ENCODE data around the gene SMC1B. TPM values are rescaled to one million over a fixed set of nuclear protein-coding genes. Genes with fewer than 3 reads are reported as not detected.

The SMC1B gene
- total and polyA plus RNA-seq, 2 of the 8 experiments (the other 6 are each of a cell fraction or from before 2014, with no cell fraction given), result 0.02 TPM; not detected in 1

DNA sequence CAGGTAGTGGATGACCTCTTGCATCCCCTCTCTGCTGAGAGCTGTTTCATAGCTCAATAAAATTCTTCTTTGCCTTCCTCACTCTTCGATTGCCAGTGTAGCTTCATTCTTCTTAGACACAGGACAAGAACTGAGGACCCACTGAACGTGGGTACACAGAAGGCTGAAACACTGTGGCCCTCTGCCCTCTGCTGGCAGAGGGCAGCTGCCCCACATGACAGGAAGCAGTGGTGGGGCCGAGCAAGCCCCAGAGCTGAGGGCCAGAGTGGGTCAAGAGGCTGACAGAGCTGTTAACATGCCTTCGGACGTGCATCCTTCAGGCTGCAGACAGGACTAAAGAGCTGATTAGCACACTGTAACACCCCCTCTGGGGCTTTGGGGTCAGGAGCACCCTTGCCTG lies 15.6 kb downstream of the SMC1B start (continued):
- TF ChIP-seq, protein P1, sequence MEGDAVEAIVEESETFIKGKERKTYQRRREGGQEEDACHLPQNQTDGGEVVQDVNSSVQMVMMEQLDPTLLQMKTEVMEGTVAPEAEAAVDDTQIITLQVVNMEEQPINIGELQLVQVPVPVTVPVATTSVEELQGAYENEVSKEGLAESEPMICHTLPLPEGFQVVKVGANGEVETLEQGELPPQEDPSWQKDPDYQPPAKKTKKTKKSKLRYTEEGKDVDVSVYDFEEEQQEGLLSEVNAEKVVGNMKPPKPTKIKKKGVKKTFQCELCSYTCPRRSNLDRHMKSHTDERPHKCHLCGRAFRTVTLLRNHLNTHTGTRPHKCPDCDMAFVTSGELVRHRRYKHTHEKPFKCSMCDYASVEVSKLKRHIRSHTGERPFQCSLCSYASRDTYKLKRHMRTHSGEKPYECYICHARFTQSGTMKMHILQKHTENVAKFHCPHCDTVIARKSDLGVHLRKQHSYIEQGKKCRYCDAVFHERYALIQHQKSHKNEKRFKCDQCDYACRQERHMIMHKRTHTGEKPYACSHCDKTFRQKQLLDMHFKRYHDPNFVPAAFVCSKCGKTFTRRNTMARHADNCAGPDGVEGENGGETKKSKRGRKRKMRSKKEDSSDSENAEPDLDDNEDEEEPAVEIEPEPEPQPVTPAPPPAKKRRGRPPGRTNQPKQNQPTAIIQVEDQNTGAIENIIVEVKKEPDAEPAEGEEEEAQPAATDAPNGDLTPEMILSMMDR (IDR thresholded peaks at IDR 0.05; ENCODE audit: control extremely low read depth in 1 of 3, insufficient read depth in 1 of 3, low read depth in 1 of 3, low read length in 3 of 3), result peak; percentile 64 to 73 (median 65)
- TF ChIP-seq, protein P2, sequence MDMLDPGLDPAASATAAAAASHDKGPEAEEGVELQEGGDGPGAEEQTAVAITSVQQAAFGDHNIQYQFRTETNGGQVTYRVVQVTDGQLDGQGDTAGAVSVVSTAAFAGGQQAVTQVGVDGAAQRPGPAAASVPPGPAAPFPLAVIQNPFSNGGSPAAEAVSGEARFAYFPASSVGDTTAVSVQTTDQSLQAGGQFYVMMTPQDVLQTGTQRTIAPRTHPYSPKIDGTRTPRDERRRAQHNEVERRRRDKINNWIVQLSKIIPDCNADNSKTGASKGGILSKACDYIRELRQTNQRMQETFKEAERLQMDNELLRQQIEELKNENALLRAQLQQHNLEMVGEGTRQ (IDR thresholded peaks at IDR 0.05; ENCODE audit: low read length), result no peak
- TF ChIP-seq SAP30 (IDR thresholded peaks at IDR 0.05; ENCODE audit: insufficient read depth, insufficient replicate concordance, low read length) (no peak), GABPA (IDR thresholded peaks at IDR 0.05; ENCODE audit: borderline replicate concordance, insufficient read depth, low read length) (no peak), SIX5 (IDR thresholded peaks at IDR 0.05; ENCODE audit: low read depth, low read length) (no peak)
- TF ChIP-seq, protein P3, sequence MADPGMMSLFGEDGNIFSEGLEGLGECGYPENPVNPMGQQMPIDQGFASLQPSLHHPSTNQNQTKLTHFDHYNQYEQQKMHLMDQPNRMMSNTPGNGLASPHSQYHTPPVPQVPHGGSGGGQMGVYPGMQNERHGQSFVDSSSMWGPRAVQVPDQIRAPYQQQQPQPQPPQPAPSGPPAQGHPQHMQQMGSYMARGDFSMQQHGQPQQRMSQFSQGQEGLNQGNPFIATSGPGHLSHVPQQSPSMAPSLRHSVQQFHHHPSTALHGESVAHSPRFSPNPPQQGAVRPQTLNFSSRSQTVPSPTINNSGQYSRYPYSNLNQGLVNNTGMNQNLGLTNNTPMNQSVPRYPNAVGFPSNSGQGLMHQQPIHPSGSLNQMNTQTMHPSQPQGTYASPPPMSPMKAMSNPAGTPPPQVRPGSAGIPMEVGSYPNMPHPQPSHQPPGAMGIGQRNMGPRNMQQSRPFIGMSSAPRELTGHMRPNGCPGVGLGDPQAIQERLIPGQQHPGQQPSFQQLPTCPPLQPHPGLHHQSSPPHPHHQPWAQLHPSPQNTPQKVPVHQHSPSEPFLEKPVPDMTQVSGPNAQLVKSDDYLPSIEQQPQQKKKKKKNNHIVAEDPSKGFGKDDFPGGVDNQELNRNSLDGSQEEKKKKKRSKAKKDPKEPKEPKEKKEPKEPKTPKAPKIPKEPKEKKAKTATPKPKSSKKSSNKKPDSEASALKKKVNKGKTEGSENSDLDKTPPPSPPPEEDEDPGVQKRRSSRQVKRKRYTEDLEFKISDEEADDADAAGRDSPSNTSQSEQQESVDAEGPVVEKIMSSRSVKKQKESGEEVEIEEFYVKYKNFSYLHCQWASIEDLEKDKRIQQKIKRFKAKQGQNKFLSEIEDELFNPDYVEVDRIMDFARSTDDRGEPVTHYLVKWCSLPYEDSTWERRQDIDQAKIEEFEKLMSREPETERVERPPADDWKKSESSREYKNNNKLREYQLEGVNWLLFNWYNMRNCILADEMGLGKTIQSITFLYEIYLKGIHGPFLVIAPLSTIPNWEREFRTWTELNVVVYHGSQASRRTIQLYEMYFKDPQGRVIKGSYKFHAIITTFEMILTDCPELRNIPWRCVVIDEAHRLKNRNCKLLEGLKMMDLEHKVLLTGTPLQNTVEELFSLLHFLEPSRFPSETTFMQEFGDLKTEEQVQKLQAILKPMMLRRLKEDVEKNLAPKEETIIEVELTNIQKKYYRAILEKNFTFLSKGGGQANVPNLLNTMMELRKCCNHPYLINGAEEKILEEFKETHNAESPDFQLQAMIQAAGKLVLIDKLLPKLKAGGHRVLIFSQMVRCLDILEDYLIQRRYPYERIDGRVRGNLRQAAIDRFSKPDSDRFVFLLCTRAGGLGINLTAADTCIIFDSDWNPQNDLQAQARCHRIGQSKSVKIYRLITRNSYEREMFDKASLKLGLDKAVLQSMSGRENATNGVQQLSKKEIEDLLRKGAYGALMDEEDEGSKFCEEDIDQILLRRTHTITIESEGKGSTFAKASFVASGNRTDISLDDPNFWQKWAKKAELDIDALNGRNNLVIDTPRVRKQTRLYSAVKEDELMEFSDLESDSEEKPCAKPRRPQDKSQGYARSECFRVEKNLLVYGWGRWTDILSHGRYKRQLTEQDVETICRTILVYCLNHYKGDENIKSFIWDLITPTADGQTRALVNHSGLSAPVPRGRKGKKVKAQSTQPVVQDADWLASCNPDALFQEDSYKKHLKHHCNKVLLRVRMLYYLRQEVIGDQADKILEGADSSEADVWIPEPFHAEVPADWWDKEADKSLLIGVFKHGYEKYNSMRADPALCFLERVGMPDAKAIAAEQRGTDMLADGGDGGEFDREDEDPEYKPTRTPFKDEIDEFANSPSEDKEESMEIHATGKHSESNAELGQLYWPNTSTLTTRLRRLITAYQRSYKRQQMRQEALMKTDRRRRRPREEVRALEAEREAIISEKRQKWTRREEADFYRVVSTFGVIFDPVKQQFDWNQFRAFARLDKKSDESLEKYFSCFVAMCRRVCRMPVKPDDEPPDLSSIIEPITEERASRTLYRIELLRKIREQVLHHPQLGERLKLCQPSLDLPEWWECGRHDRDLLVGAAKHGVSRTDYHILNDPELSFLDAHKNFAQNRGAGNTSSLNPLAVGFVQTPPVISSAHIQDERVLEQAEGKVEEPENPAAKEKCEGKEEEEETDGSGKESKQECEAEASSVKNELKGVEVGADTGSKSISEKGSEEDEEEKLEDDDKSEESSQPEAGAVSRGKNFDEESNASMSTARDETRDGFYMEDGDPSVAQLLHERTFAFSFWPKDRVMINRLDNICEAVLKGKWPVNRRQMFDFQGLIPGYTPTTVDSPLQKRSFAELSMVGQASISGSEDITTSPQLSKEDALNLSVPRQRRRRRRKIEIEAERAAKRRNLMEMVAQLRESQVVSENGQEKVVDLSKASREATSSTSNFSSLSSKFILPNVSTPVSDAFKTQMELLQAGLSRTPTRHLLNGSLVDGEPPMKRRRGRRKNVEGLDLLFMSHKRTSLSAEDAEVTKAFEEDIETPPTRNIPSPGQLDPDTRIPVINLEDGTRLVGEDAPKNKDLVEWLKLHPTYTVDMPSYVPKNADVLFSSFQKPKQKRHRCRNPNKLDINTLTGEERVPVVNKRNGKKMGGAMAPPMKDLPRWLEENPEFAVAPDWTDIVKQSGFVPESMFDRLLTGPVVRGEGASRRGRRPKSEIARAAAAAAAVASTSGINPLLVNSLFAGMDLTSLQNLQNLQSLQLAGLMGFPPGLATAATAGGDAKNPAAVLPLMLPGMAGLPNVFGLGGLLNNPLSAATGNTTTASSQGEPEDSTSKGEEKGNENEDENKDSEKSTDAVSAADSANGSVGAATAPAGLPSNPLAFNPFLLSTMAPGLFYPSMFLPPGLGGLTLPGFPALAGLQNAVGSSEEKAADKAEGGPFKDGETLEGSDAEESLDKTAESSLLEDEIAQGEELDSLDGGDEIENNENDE (IDR thresholded peaks at IDR 0.05; ENCODE audit: insufficient replicate concordance, low read length), result no peak
